Activated T-helper 17 cell treated with anti-CD3 and anti-CD28 coated beads, Interleukin-2, amount 50 U/mL, for 72 hours (primary cell): ENCODE measurements around the gene PTPRD. TPM values are rescaled to one million over a fixed set of nuclear protein-coding genes. Genes with fewer than 3 reads are reported as not detected.

Experiments
- ATAC-seq: fragments of 150-1000 bp; cut with Tn5 transposase; replicated peaks from 2 replicates; pipeline ENCODE4 v1.10.0; 2021; ENCODE audit warnings: mild to moderate bottlenecking, moderate library complexity
- H3K27ac Mint-ChIP-seq: one replicate; pipeline ENCODE4 v1.8.0; 2022; ENCODE audit warnings: mixed read lengths
- H3K27me3 Mint-ChIP-seq: one replicate; pipeline ENCODE4 v1.8.0; 2022; ENCODE audit warnings: mixed read lengths
- H3K36me3 Mint-ChIP-seq: one replicate; pipeline ENCODE4 v1.8.0; 2022; ENCODE audit warnings: low read depth, mild to moderate bottlenecking, mixed read lengths
- H3K4me1 Mint-ChIP-seq: one replicate; pipeline ENCODE4 v1.8.0; 2022; ENCODE audit warnings: mixed read lengths
- H3K4me3 Mint-ChIP-seq: one replicate; pipeline ENCODE4 v1.8.0; 2022; ENCODE audit warnings: mild to moderate bottlenecking, mixed read lengths
- H3K9me3 Mint-ChIP-seq: one replicate; pipeline ENCODE4 v1.8.0; 2022; ENCODE audit warnings: mixed read lengths
- total RNA-seq, 2 donors: library from RNA; stranded (reverse); gene quantifications; one replicate each; pipeline ENCODE4 v1.2.3, GENCODE V29; 2022

Gene PTPRD
- total RNA-seq, 2 donors from 2014 or later: 0.04 TPM; not detected in 1

GRCh38 chr9:9223175-9223574 lies 1389.6 kb downstream of the PTPRD start:
- no peaks in the 10 kb centered on the region for H3K36me3 Mint-ChIP-seq
- H3K4me3 Mint-ChIP-seq: no peak overlapping the region
- no peaks in the 10 kb centered on the region for H3K27me3 Mint-ChIP-seq
- no peak overlapping the region for H3K27ac Mint-ChIP-seq
- ATAC-seq: no peak
- no peaks in the 10 kb centered on the region for H3K4me1 Mint-ChIP-seq
- no peaks in the 10 kb centered on the region for H3K9me3 Mint-ChIP-seq

GRCh38 chr9:9222730-9223129 lies 1390.1 kb downstream of the PTPRD start:
- no peaks in the 10 kb centered on the region for H3K36me3 Mint-ChIP-seq
- no peaks in the 10 kb centered on the region for H3K4me1 Mint-ChIP-seq
- no peaks in the 10 kb centered on the region for H3K27me3 Mint-ChIP-seq
- no peak for ATAC-seq
- no peaks in the 10 kb centered on the region for H3K9me3 Mint-ChIP-seq
- no peak overlapping the region for H3K4me3 Mint-ChIP-seq
- no peak overlapping the region for H3K27ac Mint-ChIP-seq

GRCh38 chr9:9216934-9217333 lies 1395.9 kb downstream of the PTPRD start:
- ATAC-seq: no peak
- H3K27ac Mint-ChIP-seq: no peak overlapping the region
- no peaks in the 10 kb centered on the region for H3K4me1 Mint-ChIP-seq
- H3K27me3 Mint-ChIP-seq: no peaks in the 10 kb centered on the region
- no peak overlapping the region for H3K4me3 Mint-ChIP-seq
- H3K36me3 Mint-ChIP-seq: no peaks in the 10 kb centered on the region
- H3K9me3 Mint-ChIP-seq: no peaks in the 10 kb centered on the region

- ATAC-seq: no peak
- no peaks in the 10 kb centered on the region for H3K27me3 Mint-ChIP-seq
- no peaks in the 10 kb centered on the region for H3K36me3 Mint-ChIP-seq
- H3K4me1 Mint-ChIP-seq: no peaks in the 10 kb centered on the region
- peaks cover 3% of the 10 kb centered on the region for H3K9me3 Mint-ChIP-seq
- H3K27ac Mint-ChIP-seq: no peak overlapping the region
- H3K4me3 Mint-ChIP-seq: no peak overlapping the region
Measured at GRCh38 chr9:9215050-9215449, 1397.8 kb downstream of the PTPRD start.

- no peaks in the 10 kb centered on the region for H3K27me3 Mint-ChIP-seq
- H3K27ac Mint-ChIP-seq: no peak overlapping the region
- no peak overlapping the region for H3K4me3 Mint-ChIP-seq
- no peak for ATAC-seq
- H3K9me3 Mint-ChIP-seq: peaks cover 3% of the 10 kb centered on the region
- H3K36me3 Mint-ChIP-seq: no peaks in the 10 kb centered on the region
- H3K4me1 Mint-ChIP-seq: no peaks in the 10 kb centered on the region
Measured at GRCh38 chr9:9214066-9214465, 1398.7 kb downstream of the PTPRD start.

GRCh38 chr9:9212963-9213362 lies 1399.8 kb downstream of the PTPRD start:
- H3K27me3 Mint-ChIP-seq: no peaks in the 10 kb centered on the region
- no peaks in the 10 kb centered on the region for H3K4me1 Mint-ChIP-seq
- no peak overlapping the region for H3K27ac Mint-ChIP-seq
- no peaks in the 10 kb centered on the region for H3K36me3 Mint-ChIP-seq
- no peak overlapping the region for H3K4me3 Mint-ChIP-seq
- ATAC-seq: no peak
- H3K9me3 Mint-ChIP-seq: peaks cover 3% of the 10 kb centered on the region

- no peaks in the 10 kb centered on the region for H3K27me3 Mint-ChIP-seq
- no peak for ATAC-seq
- no peaks in the 10 kb centered on the region for H3K4me1 Mint-ChIP-seq
- no peak overlapping the region for H3K27ac Mint-ChIP-seq
- peaks cover 4% of the 10 kb centered on the region for H3K9me3 Mint-ChIP-seq
- no peaks in the 10 kb centered on the region for H3K36me3 Mint-ChIP-seq
- no peak overlapping the region for H3K4me3 Mint-ChIP-seq
Measured at GRCh38 chr9:9202276-9202675, 1410.5 kb downstream of the PTPRD start.

GRCh38 chr9:9186086-9186485 lies 1426.7 kb downstream of the PTPRD start:
- no peak for ATAC-seq
- Mint-ChIP-seq H3K36me3 (no peaks in the 10 kb centered on the region), H3K4me1 (no peaks in the 10 kb centered on the region), H3K27me3 (no peaks in the 10 kb centered on the region), H3K4me3 (no peak overlapping the region), H3K27ac (no peak overlapping the region), H3K9me3 (no peaks in the 10 kb centered on the region)

GRCh38 chr9:9182431-9182830 lies 1430.4 kb downstream of the PTPRD start:
- Mint-ChIP-seq H3K9me3 (no peaks in the 10 kb centered on the region), H3K36me3 (no peaks in the 10 kb centered on the region), H3K27me3 (no peaks in the 10 kb centered on the region), H3K4me3 (no peak overlapping the region), H3K4me1 (no peaks in the 10 kb centered on the region), H3K27ac (no peak overlapping the region)
- ATAC-seq: no peak

- no peaks in the 10 kb centered on the region for H3K27me3 Mint-ChIP-seq
- no peak for ATAC-seq
- no peak overlapping the region for H3K27ac Mint-ChIP-seq
- H3K9me3 Mint-ChIP-seq: no peaks in the 10 kb centered on the region
- H3K4me1 Mint-ChIP-seq: no peaks in the 10 kb centered on the region
- H3K4me3 Mint-ChIP-seq: no peak overlapping the region
- no peaks in the 10 kb centered on the region for H3K36me3 Mint-ChIP-seq
Measured at GRCh38 chr9:9177081-9177480, 1435.7 kb downstream of the PTPRD start.

GRCh38 chr9:9174358-9174757 lies 1438.4 kb downstream of the PTPRD start:
- no peaks in the 10 kb centered on the region for H3K4me1 Mint-ChIP-seq
- H3K27ac Mint-ChIP-seq: no peak overlapping the region
- H3K9me3 Mint-ChIP-seq: no peaks in the 10 kb centered on the region
- no peak overlapping the region for H3K4me3 Mint-ChIP-seq
- H3K27me3 Mint-ChIP-seq: no peaks in the 10 kb centered on the region
- H3K36me3 Mint-ChIP-seq: no peaks in the 10 kb centered on the region
- no peak for ATAC-seq

GRCh38 chr9:9173264-9173663 lies 1439.5 kb downstream of the PTPRD start:
- Mint-ChIP-seq H3K4me3 (no peak overlapping the region), H3K36me3 (no peaks in the 10 kb centered on the region), H3K9me3 (no peaks in the 10 kb centered on the region), H3K27me3 (no peaks in the 10 kb centered on the region), H3K4me1 (no peaks in the 10 kb centered on the region), H3K27ac (no peak overlapping the region)
- no peak for ATAC-seq

GRCh38 chr9:9170439-9171134 lies 1442.2 kb downstream of the PTPRD start:
- no peaks in the 10 kb centered on the region for H3K36me3 Mint-ChIP-seq
- no peaks in the 10 kb centered on the region for H3K4me1 Mint-ChIP-seq
- ATAC-seq: no peak
- no peaks in the 10 kb centered on the region for H3K9me3 Mint-ChIP-seq
- no peak overlapping the region for H3K4me3 Mint-ChIP-seq
- no peak overlapping the region for H3K27ac Mint-ChIP-seq
- no peaks in the 10 kb centered on the region for H3K27me3 Mint-ChIP-seq

- peaks cover 4% of the 10 kb centered on the region for H3K9me3 Mint-ChIP-seq
- H3K27ac Mint-ChIP-seq: no peak overlapping the region
- H3K27me3 Mint-ChIP-seq: no peaks in the 10 kb centered on the region
- no peaks in the 10 kb centered on the region for H3K4me1 Mint-ChIP-seq
- no peak overlapping the region for H3K4me3 Mint-ChIP-seq
- no peaks in the 10 kb centered on the region for H3K36me3 Mint-ChIP-seq
- ATAC-seq: no peak
Measured at GRCh38 chr9:9142001-9142400, 1470.8 kb downstream of the PTPRD start.

GRCh38 chr9:9133526-9133925 lies 1479.3 kb downstream of the PTPRD start:
- Mint-ChIP-seq H3K27me3 (no peaks in the 10 kb centered on the region), H3K36me3 (no peaks in the 10 kb centered on the region), H3K4me3 (no peak overlapping the region), H3K9me3 (peaks cover 3% of the 10 kb centered on the region), H3K27ac (no peak overlapping the region), H3K4me1 (no peaks in the 10 kb centered on the region)
- ATAC-seq: no peak

- Mint-ChIP-seq H3K4me1 (no peaks in the 10 kb centered on the region), H3K9me3 (peaks cover 11% of the 10 kb centered on the region), H3K27ac (no peak overlapping the region), H3K36me3 (no peaks in the 10 kb centered on the region), H3K27me3 (no peaks in the 10 kb centered on the region), H3K4me3 (no peak overlapping the region)
- no peak for ATAC-seq
Measured at GRCh38 chr9:9124616-9125015, 1488.2 kb downstream of the PTPRD start.
